KMS-11 (cell line): Measurements from ENCODE around the gene DNAAF1.

Experiments used
- H2AFZ ChIP-seq: fragments of 200-600 bp; sonication (generic); 2 replicates; pipeline ENCODE4 v1.6.1; 2016; ENCODE audit warnings: antibody characterized with exemption, mixed run types, low read depth
- H3K27ac ChIP-seq: fragments of 200-600 bp; sonication (generic); 2 replicates; pipeline ENCODE4 v1.6.1; 2016; ENCODE audit warnings: mild to moderate bottlenecking, mixed run types
- H3K27me3 ChIP-seq: fragments of 200-600 bp; sonication (generic); 2 replicates; pipeline ENCODE4 v1.6.1; 2017; ENCODE audit warnings: mild to moderate bottlenecking, low read depth, mixed run types, moderate library complexity; ENCODE audit not compliant: insufficient read depth
- H3K36me3 ChIP-seq: fragments of 200-600 bp; sonication (generic); 2 replicates; pipeline ENCODE4 v1.6.1; 2017; ENCODE audit warnings: mild to moderate bottlenecking, mixed run types; ENCODE audit not compliant: insufficient read depth
- H3K4me1 ChIP-seq: fragments of 200-600 bp; sonication (generic); 2 replicates; pipeline ENCODE4 v1.6.1; 2016; ENCODE audit warnings: mild to moderate bottlenecking, low read depth, mixed run types; ENCODE audit not compliant: poor library complexity, severe bottlenecking
- H3K4me2 ChIP-seq: fragments of 200-600 bp; sonication (generic); 2 replicates; pipeline ENCODE4 v1.7.0; 2016; ENCODE audit warnings: mild to moderate bottlenecking, mixed run types
- H3K4me3 ChIP-seq: fragments of 200-600 bp; sonication (generic); IDR thresholded peaks from 2 replicates; pipeline ENCODE4 v1.6.1; 2017; ENCODE audit warnings: low read depth, low read length, mixed read lengths; ENCODE audit not compliant: insufficient read depth
- H3K79me2 ChIP-seq: fragments of 200-600 bp; sonication (generic); 2 replicates; pipeline ENCODE4 v1.6.1; 2016; ENCODE audit warnings: low read depth, mixed run types; ENCODE audit not compliant: insufficient read depth
- H3K9ac ChIP-seq: fragments of 200-600 bp; sonication (generic); 2 replicates; pipeline ENCODE4 v1.6.1; 2016; ENCODE audit warnings: mild to moderate bottlenecking, mixed run types
- H4K20me1 ChIP-seq: fragments of 200-600 bp; sonication (generic); 2 replicates; pipeline ENCODE4 v1.6.1; 2016; ENCODE audit warnings: mild to moderate bottlenecking, mixed run types; ENCODE audit not compliant: insufficient read depth
- TF ChIP-seq, protein P1 (sequence below): fragments of 200-600 bp; sonication (generic); conservative IDR thresholded peaks from 2 replicates; pipeline ENCODE4 v1.6.1; 2017; ENCODE audit warnings: low read depth, mild to moderate bottlenecking, antibody characterized with exemption, low read length, moderate library complexity, mixed read lengths

DNAAF1 gene

DNA sequence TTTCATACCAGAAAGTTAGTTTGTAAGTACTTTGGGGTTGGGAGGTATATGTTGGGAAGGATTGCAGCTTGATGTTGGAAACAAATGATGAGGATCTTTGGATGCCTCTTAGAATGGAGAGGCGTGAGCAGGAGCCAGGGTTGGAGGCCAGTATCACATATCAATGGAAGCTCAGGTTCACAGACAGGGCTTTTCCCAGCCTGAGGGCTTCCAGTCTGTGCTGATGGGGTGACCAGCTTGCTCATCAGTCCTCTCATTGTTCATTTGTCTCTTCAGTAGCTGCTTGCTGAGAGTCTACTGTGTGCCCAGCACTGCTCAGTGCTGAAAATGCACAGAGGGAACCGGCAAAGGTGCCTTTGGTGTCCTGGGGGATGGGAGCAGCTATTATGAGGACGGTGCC is 5.8 kb downstream of the DNAAF1 start:
- H2AFZ ChIP-seq = no peak overlapping the region
- H3K4me2 ChIP-seq = no peak overlapping the region
- H3K4me3 ChIP-seq = no peak overlapping the region
- TF ChIP-seq, protein P1, sequence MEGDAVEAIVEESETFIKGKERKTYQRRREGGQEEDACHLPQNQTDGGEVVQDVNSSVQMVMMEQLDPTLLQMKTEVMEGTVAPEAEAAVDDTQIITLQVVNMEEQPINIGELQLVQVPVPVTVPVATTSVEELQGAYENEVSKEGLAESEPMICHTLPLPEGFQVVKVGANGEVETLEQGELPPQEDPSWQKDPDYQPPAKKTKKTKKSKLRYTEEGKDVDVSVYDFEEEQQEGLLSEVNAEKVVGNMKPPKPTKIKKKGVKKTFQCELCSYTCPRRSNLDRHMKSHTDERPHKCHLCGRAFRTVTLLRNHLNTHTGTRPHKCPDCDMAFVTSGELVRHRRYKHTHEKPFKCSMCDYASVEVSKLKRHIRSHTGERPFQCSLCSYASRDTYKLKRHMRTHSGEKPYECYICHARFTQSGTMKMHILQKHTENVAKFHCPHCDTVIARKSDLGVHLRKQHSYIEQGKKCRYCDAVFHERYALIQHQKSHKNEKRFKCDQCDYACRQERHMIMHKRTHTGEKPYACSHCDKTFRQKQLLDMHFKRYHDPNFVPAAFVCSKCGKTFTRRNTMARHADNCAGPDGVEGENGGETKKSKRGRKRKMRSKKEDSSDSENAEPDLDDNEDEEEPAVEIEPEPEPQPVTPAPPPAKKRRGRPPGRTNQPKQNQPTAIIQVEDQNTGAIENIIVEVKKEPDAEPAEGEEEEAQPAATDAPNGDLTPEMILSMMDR = no peak
- no peaks in the 10 kb centered on the region for H4K20me1 ChIP-seq
- H3K79me2 ChIP-seq = no peaks in the 10 kb centered on the region
- H3K27me3 ChIP-seq = no peaks in the 10 kb centered on the region
- no peaks in the 10 kb centered on the region for H3K36me3 ChIP-seq
- H3K9ac ChIP-seq = no peak overlapping the region
- no peaks in the 10 kb centered on the region for H3K4me1 ChIP-seq
- H3K27ac ChIP-seq = no peak overlapping the region

DNA sequence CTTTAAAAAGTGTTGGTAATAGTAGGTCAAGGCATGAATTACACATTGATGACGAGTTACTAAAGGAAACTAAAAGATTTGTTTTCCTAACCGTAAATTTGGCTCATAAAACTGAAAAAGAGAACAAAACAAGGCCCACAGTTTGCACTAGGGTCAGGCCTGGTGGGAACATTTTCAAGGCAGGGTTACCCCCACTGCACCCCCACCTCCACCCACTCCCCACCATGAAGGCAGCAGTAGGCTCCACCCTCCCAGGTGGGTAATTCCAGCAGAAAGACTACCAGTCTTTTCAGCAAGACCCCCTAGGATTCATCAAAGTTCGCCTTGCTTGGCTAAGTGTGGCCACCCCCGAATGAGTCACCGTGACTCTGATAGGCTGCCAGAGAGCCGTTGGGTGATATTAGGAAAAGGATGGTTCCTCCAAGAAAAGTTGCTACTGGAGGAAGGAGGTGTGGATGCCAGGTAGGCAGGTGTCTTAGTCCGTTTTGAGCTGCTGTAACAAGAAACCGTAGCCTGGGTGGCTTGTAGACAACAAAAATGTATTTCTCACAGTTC is 8.6 kb downstream of the DNAAF1 start:
- Histone ChIP-seq H4K20me1 (no peaks in the 10 kb centered on the region), H3K36me3 (no peaks in the 10 kb centered on the region), H3K4me3 (no peak overlapping the region), H2AFZ (no peak overlapping the region), H3K27ac (no peak overlapping the region), H3K9ac (no peak overlapping the region), H3K4me2 (no peak overlapping the region), H3K4me1 (no peaks in the 10 kb centered on the region), H3K27me3 (no peaks in the 10 kb centered on the region), H3K79me2 (no peaks in the 10 kb centered on the region)
- TF ChIP-seq, protein P1 = no peak

DNA sequence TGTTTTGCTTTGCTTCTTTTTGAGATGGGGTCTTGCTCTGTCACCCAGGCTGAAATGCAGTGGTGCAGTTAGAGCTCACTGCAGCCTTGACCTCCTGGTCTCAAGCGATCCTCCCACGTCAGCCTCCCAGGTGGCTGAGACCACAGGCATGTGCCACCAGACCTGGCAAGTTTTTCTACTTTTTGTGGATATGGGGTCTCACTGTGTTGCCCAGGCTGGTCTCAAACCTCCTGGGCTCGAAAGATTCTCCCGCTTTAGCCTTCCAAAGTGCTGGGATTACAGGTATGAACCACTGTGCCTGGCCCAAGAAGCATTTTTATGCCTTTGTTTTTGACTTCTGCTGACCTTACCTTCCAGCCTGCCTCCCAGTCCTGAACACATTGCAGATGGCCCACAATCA is 10.1 kb downstream of the DNAAF1 start:
- H3K27ac ChIP-seq = no peak overlapping the region
- no peak overlapping the region for H3K4me3 ChIP-seq
- H4K20me1 ChIP-seq = no peaks in the 10 kb centered on the region
- H3K4me2 ChIP-seq = no peak overlapping the region
- TF ChIP-seq, protein P1 = no peak
- no peak overlapping the region for H3K9ac ChIP-seq
- H3K4me1 ChIP-seq = no peaks in the 10 kb centered on the region
- no peaks in the 10 kb centered on the region for H3K79me2 ChIP-seq
- H2AFZ ChIP-seq = no peak overlapping the region
- H3K27me3 ChIP-seq = no peaks in the 10 kb centered on the region
- H3K36me3 ChIP-seq = no peaks in the 10 kb centered on the region

- H3K36me3 ChIP-seq = no peaks in the 10 kb centered on the region
- H3K4me1 ChIP-seq = no peaks in the 10 kb centered on the region
- no peak overlapping the region for H3K9ac ChIP-seq
- no peak overlapping the region for H3K4me2 ChIP-seq
- no peak overlapping the region for H3K4me3 ChIP-seq
- no peak overlapping the region for H3K27ac ChIP-seq
- TF ChIP-seq, protein P1 = no peak
- H4K20me1 ChIP-seq = no peaks in the 10 kb centered on the region
- no peaks in the 10 kb centered on the region for H3K27me3 ChIP-seq
- H3K79me2 ChIP-seq = no peaks in the 10 kb centered on the region
- H2AFZ ChIP-seq = no peak overlapping the region
Measured at GRCh38 chr16:84155771-84156170, 10.7 kb downstream of the DNAAF1 start.
